HL-60 (cell line): ENCODE measurements around the gene SLC12A3.

Source experiments
- DNase-seq, 2 experiments: peaks; one replicate each; pipeline ENCODE4 v3.0.0-alpha.2; 2010 to 2020; ENCODE audit warnings: low read depth in 1 of 2, low spot score in 1 of 2
- H3K27ac ChIP-seq: fragments of 250-450 bp; sonication (Bioruptor Pico); replicated peaks from 2 replicates; pipeline ENCODE4 v1.5.1; 2020; ENCODE audit warnings: mild to moderate bottlenecking, moderate library complexity
- H3K27me3 ChIP-seq: fragments of 250-450 bp; sonication (Bioruptor Pico); 2 replicates; pipeline ENCODE4 v1.5.1; 2021; ENCODE audit warnings: mild to moderate bottlenecking, moderate library complexity; ENCODE audit not compliant: insufficient read depth, poor library complexity, severe bottlenecking
- H3K4me3 ChIP-seq: replicated peaks from 2 replicates; pipeline ENCODE4 v1.5.1; 2011; ENCODE audit warnings: mild to moderate bottlenecking, control low read depth, low read length; ENCODE audit not compliant: insufficient read depth
- GABPA ChIP-seq: IDR thresholded peaks from 2 replicates; pipeline ENCODE4 v1.6.1; 2012; ENCODE audit warnings: low read depth
- POLR2AphosphoS5 ChIP-seq: IDR thresholded peaks from 2 replicates; pipeline ENCODE4 v1.6.1; 2012; ENCODE audit warnings: low read depth
- SPI1 ChIP-seq: IDR thresholded peaks from 2 replicates; pipeline ENCODE4 v1.6.1; 2012; ENCODE audit warnings: low read depth, mild to moderate bottlenecking, borderline replicate concordance
- TF ChIP-seq, protein P1 (sequence below): IDR thresholded peaks from one replicate; pipeline ENCODE4 v1.5.1; 2011; ENCODE audit warnings: low read length, control low read depth, inconsistent platforms; ENCODE audit not compliant: insufficient read depth
- TF ChIP-seq, protein P2 (sequence below): IDR thresholded peaks from 2 replicates; pipeline ENCODE4 v1.6.1; 2012; ENCODE audit warnings: low read depth; ENCODE audit not compliant: insufficient replicate concordance

SLC12A3 gene

DNA sequence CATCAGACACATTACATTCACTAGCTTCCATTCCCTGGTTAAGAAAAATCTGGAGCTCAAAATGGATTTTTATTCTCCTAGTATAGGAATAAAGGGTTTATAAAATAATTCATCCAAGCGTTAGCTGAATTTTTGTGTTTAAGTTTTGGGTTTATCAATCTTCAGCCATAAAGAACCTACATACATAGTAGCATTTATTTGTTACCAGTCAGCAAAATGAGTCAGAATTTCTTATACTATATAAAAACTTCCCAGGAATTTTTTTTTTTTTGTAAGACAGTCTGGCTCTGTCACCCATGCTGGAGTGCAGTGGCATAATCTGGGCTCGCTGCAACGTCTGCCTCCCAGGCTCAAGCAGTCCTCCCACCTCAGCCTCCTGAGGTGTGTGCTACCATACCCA, 40.2 kb upstream of the SLC12A3 start:
- TF ChIP-seq POLR2AphosphoS5 = no peak
- no peaks in the 10 kb centered on the region for H3K27me3 ChIP-seq
- no peak for DNase-seq
- H3K4me3 ChIP-seq = no peak overlapping the region
- H3K27ac ChIP-seq = no peak overlapping the region

DNA sequence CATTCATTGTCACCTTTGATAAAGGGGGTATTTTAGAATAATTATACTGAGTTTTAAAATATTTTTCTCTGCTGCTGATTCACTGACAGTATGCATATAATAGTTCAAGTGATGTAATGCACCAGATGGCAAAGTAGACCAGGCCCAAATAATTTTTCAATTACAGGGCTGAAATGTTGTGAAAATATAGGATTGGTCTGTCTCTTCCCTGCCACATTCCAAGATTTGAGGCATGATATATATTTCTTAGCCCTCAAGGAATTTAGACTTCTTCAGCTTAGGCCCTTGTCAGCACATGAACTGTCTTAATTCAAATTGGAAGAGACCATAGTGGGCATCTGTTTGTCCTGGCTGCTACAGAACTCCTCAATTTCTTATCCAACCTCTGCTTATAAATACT, 39.2 kb upstream of the SLC12A3 start:
- H3K4me3 ChIP-seq = no peak overlapping the region
- TF ChIP-seq GABPA = no peak
- TF ChIP-seq SPI1 = no peak
- no peak for DNase-seq
- no peaks in the 10 kb centered on the region for H3K27me3 ChIP-seq
- no peak overlapping the region for H3K27ac ChIP-seq

DNA sequence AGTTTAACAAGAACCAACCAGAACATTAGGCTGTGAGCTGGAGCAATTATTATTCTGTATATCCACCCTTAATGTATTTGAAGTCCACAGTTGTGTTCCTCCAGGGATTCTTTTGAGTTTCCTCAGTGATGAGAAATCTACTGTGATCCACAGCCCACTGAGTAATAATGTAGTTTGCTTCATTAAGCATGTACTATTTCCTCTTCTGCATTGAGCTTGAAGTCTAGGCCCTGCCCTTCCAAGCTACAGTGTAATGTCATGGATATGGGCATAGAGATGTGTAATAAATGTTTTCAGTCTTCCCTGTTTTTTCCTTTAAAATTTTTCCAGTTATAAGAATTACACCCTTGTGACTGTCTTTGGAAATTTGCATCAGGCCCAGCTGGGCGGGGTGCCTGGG, 36.4 kb upstream of the SLC12A3 start:
- TF ChIP-seq, protein P1, sequence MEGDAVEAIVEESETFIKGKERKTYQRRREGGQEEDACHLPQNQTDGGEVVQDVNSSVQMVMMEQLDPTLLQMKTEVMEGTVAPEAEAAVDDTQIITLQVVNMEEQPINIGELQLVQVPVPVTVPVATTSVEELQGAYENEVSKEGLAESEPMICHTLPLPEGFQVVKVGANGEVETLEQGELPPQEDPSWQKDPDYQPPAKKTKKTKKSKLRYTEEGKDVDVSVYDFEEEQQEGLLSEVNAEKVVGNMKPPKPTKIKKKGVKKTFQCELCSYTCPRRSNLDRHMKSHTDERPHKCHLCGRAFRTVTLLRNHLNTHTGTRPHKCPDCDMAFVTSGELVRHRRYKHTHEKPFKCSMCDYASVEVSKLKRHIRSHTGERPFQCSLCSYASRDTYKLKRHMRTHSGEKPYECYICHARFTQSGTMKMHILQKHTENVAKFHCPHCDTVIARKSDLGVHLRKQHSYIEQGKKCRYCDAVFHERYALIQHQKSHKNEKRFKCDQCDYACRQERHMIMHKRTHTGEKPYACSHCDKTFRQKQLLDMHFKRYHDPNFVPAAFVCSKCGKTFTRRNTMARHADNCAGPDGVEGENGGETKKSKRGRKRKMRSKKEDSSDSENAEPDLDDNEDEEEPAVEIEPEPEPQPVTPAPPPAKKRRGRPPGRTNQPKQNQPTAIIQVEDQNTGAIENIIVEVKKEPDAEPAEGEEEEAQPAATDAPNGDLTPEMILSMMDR = no peak
- no peak for TF ChIP-seq POLR2AphosphoS5
- TF ChIP-seq GABPA = no peak
- TF ChIP-seq SPI1 = no peak
- TF ChIP-seq, protein P2, sequence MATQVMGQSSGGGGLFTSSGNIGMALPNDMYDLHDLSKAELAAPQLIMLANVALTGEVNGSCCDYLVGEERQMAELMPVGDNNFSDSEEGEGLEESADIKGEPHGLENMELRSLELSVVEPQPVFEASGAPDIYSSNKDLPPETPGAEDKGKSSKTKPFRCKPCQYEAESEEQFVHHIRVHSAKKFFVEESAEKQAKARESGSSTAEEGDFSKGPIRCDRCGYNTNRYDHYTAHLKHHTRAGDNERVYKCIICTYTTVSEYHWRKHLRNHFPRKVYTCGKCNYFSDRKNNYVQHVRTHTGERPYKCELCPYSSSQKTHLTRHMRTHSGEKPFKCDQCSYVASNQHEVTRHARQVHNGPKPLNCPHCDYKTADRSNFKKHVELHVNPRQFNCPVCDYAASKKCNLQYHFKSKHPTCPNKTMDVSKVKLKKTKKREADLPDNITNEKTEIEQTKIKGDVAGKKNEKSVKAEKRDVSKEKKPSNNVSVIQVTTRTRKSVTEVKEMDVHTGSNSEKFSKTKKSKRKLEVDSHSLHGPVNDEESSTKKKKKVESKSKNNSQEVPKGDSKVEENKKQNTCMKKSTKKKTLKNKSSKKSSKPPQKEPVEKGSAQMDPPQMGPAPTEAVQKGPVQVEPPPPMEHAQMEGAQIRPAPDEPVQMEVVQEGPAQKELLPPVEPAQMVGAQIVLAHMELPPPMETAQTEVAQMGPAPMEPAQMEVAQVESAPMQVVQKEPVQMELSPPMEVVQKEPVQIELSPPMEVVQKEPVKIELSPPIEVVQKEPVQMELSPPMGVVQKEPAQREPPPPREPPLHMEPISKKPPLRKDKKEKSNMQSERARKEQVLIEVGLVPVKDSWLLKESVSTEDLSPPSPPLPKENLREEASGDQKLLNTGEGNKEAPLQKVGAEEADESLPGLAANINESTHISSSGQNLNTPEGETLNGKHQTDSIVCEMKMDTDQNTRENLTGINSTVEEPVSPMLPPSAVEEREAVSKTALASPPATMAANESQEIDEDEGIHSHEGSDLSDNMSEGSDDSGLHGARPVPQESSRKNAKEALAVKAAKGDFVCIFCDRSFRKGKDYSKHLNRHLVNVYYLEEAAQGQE = no peak
- Histone ChIP-seq H3K27ac (no peak overlapping the region), H3K4me3 (no peak overlapping the region), H3K27me3 (no peaks in the 10 kb centered on the region)
- DNase-seq = no peak

DNA sequence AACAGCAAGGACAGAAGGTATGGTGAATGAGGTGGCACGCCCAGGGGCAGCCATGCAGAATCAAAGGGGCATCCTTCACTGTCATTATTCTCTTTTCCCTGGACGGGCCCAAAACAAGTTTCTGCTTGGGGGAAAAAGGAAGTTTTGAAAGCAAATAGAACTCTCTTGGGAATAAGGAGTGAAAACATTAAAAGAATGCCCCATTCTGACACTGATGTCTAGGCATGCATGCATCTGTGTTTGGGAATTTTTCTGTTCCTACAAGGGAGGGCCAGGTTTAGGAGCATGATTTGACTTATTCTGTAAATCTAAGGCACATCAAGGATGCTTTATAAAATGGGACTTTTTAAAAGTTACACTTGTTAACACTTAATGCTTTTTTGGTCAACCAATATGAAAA, 34.3 kb upstream of the SLC12A3 start:
- no peak overlapping the region for H3K4me3 ChIP-seq
- no peak overlapping the region for H3K27ac ChIP-seq

More for the DNA sequence above, 34.3 kb upstream of the SLC12A3 start:
- no peaks in the 10 kb centered on the region for H3K27me3 ChIP-seq
- no peak for DNase-seq
- no peak for TF ChIP-seq POLR2AphosphoS5
- TF ChIP-seq GABPA = no peak
- TF ChIP-seq, protein P1 = no peak
- no peak for TF ChIP-seq SPI1
- TF ChIP-seq, protein P2 = no peak
